Epidermal melanocyte (primary cell): ENCODE results near the gene CEP43.

Source experiments
- DNase-seq: peaks from one replicate; pipeline ENCODE4 v3.0.0; 2011; ENCODE audit warnings: low spot score; ENCODE audit not compliant: insufficient read length

Gene CEP43

DNA sequence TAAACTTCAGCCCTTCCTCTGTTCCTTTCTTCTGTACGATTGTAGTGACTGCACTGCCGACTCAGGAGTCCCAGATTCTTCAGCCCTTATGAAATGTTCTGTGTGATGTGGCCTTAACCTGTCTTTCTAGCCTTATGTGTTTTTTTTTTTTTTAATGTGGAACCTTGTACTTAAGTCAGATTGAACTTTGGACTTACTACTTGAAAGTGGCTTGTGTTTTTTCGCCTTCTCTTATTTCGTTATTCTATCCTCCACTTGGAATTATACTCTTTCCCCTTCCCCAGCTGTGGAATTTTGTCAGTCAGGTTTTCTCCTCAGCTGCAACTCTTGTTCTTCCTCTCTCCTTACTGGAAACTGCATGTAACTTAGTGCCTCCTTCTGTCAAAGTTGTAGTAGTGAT lies 8.8 kb downstream of the CEP43 start:
- DNase-seq = no peak

DNA sequence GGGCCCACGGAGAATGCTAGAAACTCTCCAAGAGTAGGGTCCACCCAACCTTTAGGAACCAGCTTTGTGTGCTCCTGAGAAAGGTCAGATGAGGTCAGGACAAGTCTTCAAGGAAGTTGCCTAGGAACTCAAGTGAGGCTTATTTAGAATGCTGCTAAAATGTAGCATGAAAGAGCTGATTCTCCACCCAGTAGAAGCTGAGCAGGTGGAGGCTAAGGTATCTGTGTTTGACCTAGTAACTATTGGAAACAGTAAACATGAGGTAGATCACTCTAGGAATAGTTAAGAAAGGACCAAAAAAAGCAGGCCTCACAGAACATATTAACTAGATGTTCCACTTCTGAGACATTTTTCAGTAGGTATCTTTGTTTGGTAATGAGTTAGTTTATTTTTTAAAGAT lies 13.9 kb downstream of the CEP43 start:
- no peak for DNase-seq

DNA sequence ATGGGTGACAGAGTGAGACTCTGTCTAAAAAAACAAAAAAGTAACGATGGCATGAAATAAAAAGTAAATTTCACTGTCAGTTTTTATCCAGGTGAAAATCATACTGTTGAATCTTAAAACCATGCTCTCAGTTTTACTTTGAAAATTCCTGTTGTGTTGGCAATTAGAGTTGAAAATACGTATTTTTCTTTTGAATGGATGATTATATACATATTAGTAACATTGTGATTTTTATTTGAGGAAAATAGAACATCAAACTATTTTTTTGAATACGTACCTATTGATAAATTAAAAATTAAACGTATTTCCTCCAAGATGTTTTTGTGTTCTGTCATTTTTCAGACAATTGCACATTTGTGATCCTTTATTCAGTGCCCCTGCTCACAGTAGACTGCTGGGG lies 14.7 kb downstream of the CEP43 start:
- no peak for DNase-seq

DNA sequence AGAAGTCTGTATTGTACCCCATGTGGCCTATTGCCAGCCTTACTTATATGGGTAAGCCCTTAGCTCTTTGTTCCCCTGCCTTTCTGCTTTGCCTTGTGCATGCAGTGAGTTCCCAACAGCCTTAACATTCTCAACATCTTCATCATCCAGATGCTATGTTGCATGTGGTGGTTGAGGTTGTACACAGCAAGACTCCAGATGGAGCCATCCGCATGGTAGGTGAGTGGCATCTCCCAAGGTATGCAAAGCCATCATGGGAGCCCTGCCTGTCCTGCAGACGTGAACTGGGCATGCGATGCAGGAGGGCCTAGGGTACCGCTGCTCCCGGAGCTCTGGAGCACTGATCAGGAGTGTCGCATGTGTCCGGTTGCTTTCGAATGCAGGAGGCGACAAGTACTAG lies 16.1 kb downstream of the CEP43 start:
- no peak for DNase-seq

DNA sequence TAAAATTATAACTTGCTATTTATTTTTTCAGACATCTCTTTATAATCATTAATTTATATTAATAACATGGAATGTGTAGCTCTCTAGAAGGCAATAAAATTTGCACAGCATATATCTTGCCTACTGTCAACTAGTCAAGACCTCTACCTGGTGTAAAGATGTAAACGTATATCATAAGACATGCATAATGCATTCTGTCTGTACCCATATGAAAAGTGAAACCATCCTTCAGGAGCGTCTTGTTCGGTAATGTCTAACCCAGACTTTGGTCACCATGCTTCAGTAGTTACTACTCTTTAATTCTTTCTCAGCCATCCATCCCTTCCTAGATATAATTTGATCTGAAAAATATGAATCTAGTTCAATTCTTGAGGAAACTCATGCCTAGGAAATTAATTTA lies 21.0 kb downstream of the CEP43 start:
- DNase-seq = no peak

DNA sequence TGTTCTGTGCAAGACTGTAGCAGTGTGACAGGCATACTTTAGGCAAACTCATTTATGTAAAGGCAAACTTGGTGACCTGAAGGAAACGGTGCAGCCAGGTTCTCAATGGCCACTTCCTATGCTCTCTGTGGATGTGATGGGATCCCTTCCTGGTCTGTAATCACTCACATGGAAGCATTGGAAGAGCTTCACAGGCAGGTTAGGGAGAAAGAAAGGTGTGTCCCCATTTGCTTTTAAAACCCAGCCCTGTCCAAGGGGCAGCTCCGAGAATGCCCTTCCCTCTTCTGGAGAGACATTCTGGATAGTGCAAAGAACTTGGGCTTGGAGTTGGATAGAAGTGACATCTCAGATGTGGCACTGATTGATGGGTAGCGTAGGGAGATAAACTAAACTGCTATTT lies 28.1 kb downstream of the CEP43 start:
- no peak for DNase-seq

DNA sequence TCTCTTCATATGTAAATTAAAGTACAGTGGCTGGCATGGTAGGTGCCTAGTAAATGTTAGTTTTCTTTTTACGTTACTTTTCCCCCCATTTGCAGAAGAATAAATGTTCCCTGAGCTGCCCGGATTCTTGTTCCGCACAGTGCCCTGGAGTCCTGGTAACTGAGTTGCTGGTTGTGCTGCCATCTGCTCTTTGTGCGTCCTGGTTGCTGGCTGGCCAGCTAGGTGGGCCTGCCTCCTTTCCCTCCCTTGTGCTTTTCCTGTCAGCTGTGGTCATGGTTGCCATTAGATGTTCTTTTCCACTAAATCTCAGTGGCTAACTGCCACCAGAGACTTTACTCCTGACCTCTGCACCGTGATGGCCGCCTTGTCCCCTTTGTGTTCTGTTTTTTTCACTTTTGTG lies 28.6 kb downstream of the CEP43 start:
- no peak for DNase-seq

DNA sequence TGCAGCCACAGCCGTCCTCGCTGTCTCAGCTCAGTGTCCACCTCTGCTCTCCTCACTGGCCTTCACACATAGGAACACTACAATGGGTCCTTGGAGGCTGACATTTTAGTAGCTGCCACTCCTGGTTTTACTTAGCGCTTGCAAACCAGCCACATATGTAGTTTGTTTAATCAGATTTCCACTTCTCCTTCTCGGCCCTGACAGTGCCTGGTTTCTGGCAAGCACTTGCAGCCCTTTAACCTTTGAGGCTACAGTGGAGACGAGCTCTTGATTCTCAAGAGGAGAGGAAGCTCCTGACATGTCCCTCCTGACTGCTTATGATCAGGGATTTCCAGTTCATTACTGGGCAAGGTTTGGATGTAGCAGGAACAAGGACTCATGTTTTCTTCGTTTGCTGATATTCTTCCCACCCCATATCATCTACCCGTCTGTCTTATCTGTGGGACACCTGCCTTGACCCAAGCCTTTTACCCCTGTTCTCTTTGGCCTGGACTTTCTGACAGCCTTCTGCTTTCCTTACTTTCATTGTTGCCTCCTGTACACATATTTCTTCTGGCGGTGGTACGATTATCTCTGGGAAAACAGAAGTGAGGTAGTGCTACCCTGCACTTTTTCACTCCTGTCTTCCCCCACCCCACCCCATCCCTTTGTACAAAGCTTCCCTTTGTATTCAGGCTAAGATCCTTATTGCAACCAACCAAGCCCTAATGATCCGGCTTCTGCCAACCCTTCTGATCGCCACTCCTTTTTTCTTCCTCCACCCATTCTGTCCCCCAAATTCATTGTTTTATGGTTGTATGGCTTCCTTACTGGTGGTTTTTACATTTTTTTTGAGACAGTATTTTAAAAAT lies 31.2 kb downstream of the CEP43 start:
- DNase-seq = no peak

DNA sequence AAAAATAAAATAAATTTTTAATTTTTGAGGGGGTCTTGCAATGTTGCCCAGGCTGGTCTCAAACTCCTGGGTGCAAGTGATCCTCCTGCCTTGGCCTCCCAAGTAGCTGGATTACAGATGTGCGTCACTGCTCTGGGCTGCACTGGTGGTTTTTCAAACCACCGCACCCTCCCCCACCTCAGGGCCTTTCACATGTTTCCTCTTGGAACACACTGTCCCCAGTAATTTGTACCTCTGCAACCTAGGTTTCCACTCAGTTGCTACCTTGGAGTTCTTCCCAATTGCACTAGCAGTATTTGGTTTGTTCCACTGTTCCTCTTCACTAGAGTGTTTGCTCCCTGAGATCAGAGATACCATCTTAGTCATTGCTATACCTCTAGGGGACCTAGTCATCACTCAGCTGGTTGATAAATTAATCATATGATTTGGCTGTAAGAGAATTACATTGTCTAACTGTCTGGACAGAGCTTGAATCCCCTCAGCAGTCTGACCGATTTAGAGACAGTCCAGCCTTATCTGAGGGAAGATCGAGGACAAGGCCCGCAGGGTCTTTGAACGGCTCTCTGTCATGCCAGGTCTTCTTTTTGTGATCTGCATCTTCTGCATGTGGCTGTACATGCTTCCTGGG lies 32.0 kb downstream of the CEP43 start:
- no peak for DNase-seq

DNA sequence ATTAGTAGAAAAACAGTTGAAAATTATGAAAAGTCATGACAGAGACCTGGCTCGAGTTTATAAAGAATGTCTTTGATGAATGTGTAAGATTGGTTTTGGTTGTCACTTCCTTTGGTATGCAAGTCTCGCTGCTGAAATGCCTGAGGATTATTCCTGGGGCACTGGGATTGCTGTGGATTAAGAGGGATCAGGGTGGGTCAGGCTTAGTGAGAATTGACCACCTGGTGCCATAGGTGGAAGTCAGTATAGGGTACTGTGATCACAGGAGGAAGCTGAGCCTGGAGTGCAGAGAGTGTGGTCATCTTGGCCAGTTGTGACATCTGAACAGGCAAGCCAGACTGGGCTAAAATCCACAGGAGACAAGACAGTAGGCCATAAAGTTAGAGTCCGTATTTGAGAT lies 34.9 kb downstream of the CEP43 start:
- no peak for DNase-seq

DNA sequence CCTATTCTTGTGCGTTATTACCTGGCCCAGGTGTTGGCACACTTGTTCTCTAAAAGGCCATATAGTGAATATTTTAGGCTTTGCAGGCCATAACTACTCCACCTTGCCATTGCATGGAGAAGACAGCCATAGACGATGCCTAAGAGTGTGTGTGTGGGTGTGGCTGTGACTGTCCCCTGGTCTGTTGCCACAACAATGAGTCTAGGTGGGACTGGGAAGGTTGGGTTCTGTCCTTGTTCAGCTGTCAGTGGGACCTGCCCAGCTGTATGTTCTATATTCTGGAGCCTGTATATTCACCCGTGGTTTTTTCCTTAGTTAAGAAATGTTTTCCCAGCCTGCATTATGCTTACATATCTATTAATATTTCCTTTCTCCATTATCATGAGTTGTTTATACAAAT lies 38.6 kb downstream of the CEP43 start:
- no peak for DNase-seq

DNA sequence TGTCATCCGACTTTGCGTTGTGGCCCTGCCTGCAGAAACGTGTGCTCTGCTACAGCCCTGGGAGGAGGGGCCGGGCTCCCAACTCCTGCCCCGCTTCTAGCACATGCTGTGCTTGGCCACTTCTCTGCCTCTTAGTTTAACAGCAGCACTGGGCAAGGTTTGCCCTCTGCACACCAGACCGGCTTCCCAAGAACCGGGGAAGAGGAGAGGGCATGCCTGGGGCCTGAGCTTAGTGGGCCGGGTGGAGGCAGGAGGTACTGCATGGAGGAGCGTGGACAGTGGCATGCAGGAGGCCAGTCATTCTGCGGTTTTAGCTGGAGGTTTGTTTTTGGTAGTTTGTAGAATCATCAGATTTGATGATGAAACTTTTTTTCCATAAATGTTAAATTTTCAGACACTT lies 45.5 kb downstream of the CEP43 start:
- DNase-seq = no peak

DNA sequence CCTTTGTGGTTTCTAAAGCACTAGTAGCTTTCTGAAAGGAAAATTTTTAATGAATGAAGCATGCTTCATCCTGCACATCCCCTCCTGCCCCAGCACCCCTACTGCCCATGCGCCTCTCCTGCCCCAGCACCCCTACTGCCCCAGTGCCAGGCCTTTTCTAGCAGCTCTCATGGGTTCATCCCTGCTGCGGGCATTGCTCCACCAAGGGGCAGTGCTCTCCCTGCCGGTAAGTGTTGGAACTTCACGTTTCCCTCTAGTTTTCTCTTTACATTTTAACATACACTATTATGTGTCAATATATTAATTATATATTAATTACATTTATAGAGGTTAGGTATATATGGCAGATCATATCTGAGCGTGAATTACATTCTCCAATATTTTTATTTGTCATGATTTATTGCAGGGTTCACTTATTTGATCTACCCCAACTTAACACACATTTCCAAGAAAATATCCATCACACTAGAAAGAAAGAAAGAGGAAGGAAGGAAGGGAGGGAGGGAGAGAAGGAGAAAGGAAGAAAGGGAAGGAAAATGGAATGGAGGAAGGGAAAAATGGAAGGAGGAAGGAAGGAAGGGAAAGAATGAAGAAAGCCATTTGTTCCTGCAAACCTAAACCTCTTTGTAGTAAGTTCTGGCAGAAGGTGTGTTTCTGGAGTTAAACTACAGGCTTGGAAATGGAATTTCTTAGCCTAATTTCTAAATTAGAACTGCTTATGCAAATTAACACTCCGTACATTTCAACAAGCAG lies 46.8 kb downstream of the CEP43 start:
- DNase-seq = no peak

DNA sequence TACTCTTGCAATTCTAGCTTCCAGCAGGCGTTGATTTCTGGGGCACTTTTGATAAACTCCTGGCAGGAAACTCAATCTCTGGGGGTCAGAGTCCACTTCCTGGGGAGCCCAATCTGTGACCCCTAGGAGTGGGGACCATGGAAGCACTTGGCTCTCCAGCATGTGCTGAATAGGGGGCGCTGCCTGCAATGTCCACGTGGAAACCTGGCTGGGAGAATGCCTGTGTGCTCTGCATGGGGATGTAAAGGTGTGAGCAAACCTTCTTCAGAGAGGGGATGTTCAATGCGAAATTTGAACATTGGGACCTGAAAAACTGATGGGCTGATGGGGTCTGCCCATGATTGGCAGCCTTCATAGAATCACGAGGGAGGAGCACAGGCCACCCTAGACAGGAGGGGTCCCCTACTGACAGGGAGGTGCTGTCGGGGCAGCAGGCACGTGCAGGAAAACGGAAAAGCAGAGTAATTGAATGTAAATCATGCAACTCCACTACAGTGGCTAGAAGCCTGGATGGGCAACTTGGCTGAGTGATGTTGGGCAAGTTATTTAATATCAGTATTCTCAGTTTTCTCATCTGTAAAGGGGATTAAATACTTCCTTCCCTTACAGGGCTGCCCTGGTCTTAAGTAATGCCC lies 47.8 kb downstream of the CEP43 start:
- no peak for DNase-seq

DNA sequence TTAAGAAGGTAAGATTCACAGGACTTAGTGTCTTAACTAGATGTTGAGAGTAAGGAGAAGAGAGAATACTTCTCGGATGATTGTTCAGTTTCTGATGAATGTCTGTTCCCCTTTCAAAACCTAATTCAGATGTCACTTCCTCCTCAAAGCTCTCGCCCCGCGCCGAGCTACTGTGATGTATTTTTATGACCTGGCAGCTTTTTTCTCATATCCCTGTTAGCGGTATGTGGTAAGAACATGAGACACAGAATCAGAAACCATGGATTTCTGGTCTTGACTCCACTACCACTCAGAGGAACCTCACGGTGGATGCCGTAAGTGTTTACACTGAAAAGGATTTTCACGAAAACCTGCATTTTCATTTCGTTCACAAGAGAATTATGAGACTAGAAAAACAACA lies 48.4 kb downstream of the CEP43 start:
- no peak for DNase-seq
